Measurements from ENCODE around the gene SSH2. TPM values are rescaled to one million over a fixed set of nuclear protein-coding genes. Genes with fewer than 3 reads are reported as not detected.
A peak's percentile ranks its signal among the peaks of the same experiment; 100 is the strongest.

SSH2 gene
- total and polyA plus RNA-seq, 2 of the 13 experiments (the other 11 are each of a cell fraction or from before 2014, with no cell fraction given), result 6.0 to 6.4 TPM

- TF ChIP-seq IRF9 (CRISPR knock-in tag; IDR thresholded peaks at IDR 0.05; ENCODE audit: borderline replicate concordance), result 0 out of 2 replicates have a peak, but pooled peaks have one; percentile 5
- TF ChIP-seq, protein P1, sequence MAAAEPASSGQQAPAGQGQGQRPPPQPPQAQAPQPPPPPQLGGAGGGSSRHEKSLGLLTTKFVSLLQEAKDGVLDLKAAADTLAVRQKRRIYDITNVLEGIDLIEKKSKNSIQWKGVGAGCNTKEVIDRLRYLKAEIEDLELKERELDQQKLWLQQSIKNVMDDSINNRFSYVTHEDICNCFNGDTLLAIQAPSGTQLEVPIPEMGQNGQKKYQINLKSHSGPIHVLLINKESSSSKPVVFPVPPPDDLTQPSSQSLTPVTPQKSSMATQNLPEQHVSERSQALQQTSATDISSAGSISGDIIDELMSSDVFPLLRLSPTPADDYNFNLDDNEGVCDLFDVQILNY (CRISPR knock-in tag; conservative IDR thresholded peaks at IDR 0.05), result 0 out of 2 replicates have a peak, but pooled peaks have one; percentile 45
- TF ChIP-seq, protein P2, sequence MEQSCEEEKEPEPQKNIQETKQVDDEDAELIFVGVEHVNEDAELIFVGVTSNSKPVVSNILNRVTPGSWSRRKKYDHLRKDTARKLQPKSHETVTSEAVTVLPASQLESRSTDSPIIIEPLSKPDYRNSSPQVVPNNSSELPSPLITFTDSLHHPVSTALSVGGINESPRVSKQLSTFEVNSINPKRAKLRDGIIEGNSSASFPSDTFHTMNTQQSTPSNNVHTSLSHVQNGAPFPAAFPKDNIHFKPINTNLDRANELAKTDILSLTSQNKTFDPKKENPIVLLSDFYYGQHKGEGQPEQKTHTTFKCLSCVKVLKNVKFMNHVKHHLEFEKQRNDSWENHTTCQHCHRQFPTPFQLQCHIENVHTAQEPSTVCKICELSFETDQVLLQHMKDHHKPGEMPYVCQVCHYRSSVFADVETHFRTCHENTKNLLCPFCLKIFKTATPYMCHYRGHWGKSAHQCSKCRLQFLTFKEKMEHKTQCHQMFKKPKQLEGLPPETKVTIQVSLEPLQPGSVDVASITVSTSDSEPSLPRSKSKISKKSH (CRISPR knock-in tag; IDR thresholded peaks at IDR 0.05; ENCODE audit: borderline replicate concordance), result peak; percentile 22; the same call in 1 of the 2 replicates
- TF ChIP-seq MZF1 (CRISPR knock-in tag; IDR thresholded peaks at IDR 0.05; ENCODE audit: borderline replicate concordance), result no peak
- TF ChIP-seq ZSCAN31 (CRISPR knock-in tag; IDR thresholded peaks at IDR 0.05; ENCODE audit: low read depth), result 0 out of 2 replicates have a peak, but pooled peaks have one; percentile 36
- 0 out of 2 replicates have a peak, but pooled peaks have one; percentile 26 for TF ChIP-seq ZNF616 (CRISPR knock-in tag; IDR thresholded peaks at IDR 0.05; ENCODE audit: low read depth)
- TF ChIP-seq, protein P3, sequence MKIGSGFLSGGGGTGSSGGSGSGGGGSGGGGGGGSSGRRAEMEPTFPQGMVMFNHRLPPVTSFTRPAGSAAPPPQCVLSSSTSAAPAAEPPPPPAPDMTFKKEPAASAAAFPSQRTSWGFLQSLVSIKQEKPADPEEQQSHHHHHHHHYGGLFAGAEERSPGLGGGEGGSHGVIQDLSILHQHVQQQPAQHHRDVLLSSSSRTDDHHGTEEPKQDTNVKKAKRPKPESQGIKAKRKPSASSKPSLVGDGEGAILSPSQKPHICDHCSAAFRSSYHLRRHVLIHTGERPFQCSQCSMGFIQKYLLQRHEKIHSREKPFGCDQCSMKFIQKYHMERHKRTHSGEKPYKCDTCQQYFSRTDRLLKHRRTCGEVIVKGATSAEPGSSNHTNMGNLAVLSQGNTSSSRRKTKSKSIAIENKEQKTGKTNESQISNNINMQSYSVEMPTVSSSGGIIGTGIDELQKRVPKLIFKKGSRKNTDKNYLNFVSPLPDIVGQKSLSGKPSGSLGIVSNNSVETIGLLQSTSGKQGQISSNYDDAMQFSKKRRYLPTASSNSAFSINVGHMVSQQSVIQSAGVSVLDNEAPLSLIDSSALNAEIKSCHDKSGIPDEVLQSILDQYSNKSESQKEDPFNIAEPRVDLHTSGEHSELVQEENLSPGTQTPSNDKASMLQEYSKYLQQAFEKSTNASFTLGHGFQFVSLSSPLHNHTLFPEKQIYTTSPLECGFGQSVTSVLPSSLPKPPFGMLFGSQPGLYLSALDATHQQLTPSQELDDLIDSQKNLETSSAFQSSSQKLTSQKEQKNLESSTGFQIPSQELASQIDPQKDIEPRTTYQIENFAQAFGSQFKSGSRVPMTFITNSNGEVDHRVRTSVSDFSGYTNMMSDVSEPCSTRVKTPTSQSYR (CRISPR knock-in tag; IDR thresholded peaks at IDR 0.05; ENCODE audit: borderline replicate concordance), result peak; percentile 46; the same call in 1 of the 2 replicates
- TF ChIP-seq, protein P4, sequence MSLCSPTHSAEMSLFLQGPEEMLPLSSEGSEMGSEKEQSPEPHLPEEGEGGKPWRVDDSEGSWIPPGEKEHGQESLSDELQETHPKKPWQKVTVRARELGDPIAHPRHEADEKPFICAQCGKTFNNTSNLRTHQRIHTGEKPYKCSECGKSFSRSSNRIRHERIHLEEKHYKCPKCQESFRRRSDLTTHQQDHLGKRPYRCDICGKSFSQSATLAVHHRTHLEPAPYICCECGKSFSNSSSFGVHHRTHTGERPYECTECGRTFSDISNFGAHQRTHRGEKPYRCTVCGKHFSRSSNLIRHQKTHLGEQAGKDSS (CRISPR knock-in tag; IDR thresholded peaks at IDR 0.05; ENCODE audit: borderline replicate concordance, low read depth), result peak; percentile 18
- no peak for TF ChIP-seq ARHGAP35 (CRISPR knock-in tag; IDR thresholded peaks at IDR 0.05; ENCODE audit: borderline replicate concordance)
- TF ChIP-seq SOX13 (IDR thresholded peaks at IDR 0.05), result no peak
- peak in 1 of 2 experiments; percentile 14; a peak in 1 of 4 replicates for TF ChIP-seq SOX13 (CRISPR knock-in tag; conservative IDR thresholded peaks at IDR 0.05 in 1 of 2, IDR thresholded peaks at IDR 0.05 in 1 of 2)
- TF ChIP-seq ZNF672 (CRISPR knock-in tag; IDR thresholded peaks at IDR 0.05), result 0 out of 2 replicates have a peak, but pooled peaks have one; percentile 48
- TF ChIP-seq HOXA9 (CRISPR knock-in tag; IDR thresholded peaks at IDR 0.05; ENCODE audit: borderline replicate concordance), result 0 out of 2 replicates have a peak, but pooled peaks have one; percentile 40
- TF ChIP-seq ZNF33B (CRISPR knock-in tag; IDR thresholded peaks at IDR 0.05), result peak; percentile 42; the same call in 1 of the 2 replicates
- peak; percentile 65; the same call in 1 of the 2 replicates for TF ChIP-seq ZNF547 (CRISPR knock-in tag; IDR thresholded peaks at IDR 0.05)
- TF ChIP-seq KMT2A (CRISPR knock-in tag; IDR thresholded peaks at IDR 0.05), result 0 out of 2 replicates have a peak, but pooled peaks have one; percentile 50
These were observed at the start of gene SSH2 (continued) for GRCh38 chr17:29929533-29930408.

All from HepG2 (cell line).